K562 (cell line): ENCODE measurements around the gene TBC1D17. TPM values are rescaled to one million over a fixed set of nuclear protein-coding genes. Genes with fewer than 3 reads are reported as not detected.

Source experiments
- ATAC-seq: fragments of 200-7000 bp; cut with Tn5 transposase; 3 replicates; pipeline ENCODE4 v1.9.1; 2020; ENCODE audit warnings: moderate library complexity
- BruUV-seq: library from RNA; stranded (reverse); fragments of 400-500 nt; replicated peaks from 2 replicates; lab custom pipeline; 2021; lab: Mats Ljungman, UMichigan
- CTCF ChIA-PET: fragments of 300-600 bp; formaldehyde crosslinking; extraction: SDS; loops from one replicate; lab custom pipeline; 2021; ENCODE audit warnings: low intra/inter-chr PET ratio; lab: Yijun Ruan, JAX
- POLR2A ChIA-PET: fragments of 300-600, 350-650 bp; sonication (Branson Sonifier 250); formaldehyde crosslinking; extraction: SDS; loops from one replicate; lab custom pipeline; 2021; ENCODE audit warnings: antibody characterized with exemption, inconsistent platforms; lab: Yijun Ruan, JAX
- DNase-seq, 4 experiments: peaks; one replicate each; pipeline versions ENCODE4 v3.0.0 to v3.0.0-alpha.2; 2011 to 2018; ENCODE audit warnings: low spot score in 3 of 4, mixed read lengths in 3 of 4; ENCODE audit errors: extremely low read depth in 1 of 4
- FAIRE-seq: peaks from 2 replicates; lab custom pipeline; 2011; peaks lifted over from hg19 to GRCh38; lab: Jason Lieb, UNC
- H2AFZ ChIP-seq: 2 replicates; pipeline ENCODE4 v1.6.0; 2011; ENCODE audit warnings: low read depth, low read length, control low read depth, inconsistent platforms
- H3K27ac ChIP-seq: fragments of 200-600 bp; 3 replicates; pipeline ENCODE4 v1.8.0; 2011; ENCODE audit warnings: low read depth, mild to moderate bottlenecking, control low read depth, inconsistent platforms, low read length, moderate library complexity, mixed read lengths; ENCODE audit errors: extremely low read depth
- H3K27me3 ChIP-seq, 2 experiments: fragments of 300-600 bp in 1 of 2; 2 replicates in 1 of 2; 3 replicates in 1 of 2; pipeline versions ENCODE4 v1.6.0 to v1.8.0; 2011; ENCODE audit warnings: inconsistent platforms in 2 of 2, low read length in 2 of 2, mild to moderate bottlenecking in 1 of 2, mixed read lengths in 1 of 2, moderate library complexity in 1 of 2; ENCODE audit not compliant: control insufficient read depth in 2 of 2, insufficient read depth in 2 of 2
- H3K36me3 ChIP-seq: fragments of 300-600 bp; 3 replicates; pipeline ENCODE4 v1.8.0; 2011; ENCODE audit warnings: mild to moderate bottlenecking, low read length, inconsistent platforms; ENCODE audit not compliant: control insufficient read depth, insufficient read depth
- H3K4me1 ChIP-seq, 2 experiments: fragments of 200-600 bp in 1 of 2; replicated peaks in 1 of 2; 2 replicates in 1 of 2; 3 replicates in 1 of 2; pipeline versions ENCODE4 v1.5.1 to v1.8.0; 2011; ENCODE audit warnings: inconsistent platforms in 2 of 2, low read length in 2 of 2, mild to moderate bottlenecking in 1 of 2, mixed read lengths in 1 of 2, moderate library complexity in 1 of 2; ENCODE audit not compliant: control insufficient read depth in 2 of 2, insufficient read depth in 2 of 2
- H3K4me2 ChIP-seq: 2 replicates; pipeline ENCODE4 v1.6.1; 2011; ENCODE audit warnings: low read length, control low read depth, inconsistent platforms, mixed read lengths; ENCODE audit not compliant: insufficient read depth
- H3K4me3 ChIP-seq: fragments of 200-600 bp; sonication (generic), shearing (Covaris generic); 2 replicates; pipeline ENCODE4 v1.5.1; 2016; ENCODE audit warnings: control low read depth, inconsistent platforms
- H3K79me2 ChIP-seq: fragments of 200-600 bp; 3 replicates; pipeline ENCODE4 v1.8.0; 2011; ENCODE audit warnings: low read length, inconsistent platforms; ENCODE audit not compliant: control insufficient read depth, insufficient read depth
- H3K9ac ChIP-seq, 2 experiments: 2 replicates each; pipeline versions ENCODE4 v1.6.0 to v1.6.1; 2011; ENCODE audit warnings: low read depth in 2 of 2, low read length in 2 of 2, control low read depth in 1 of 2, inconsistent platforms in 1 of 2, mild to moderate bottlenecking in 1 of 2, mixed read lengths in 1 of 2; ENCODE audit not compliant: insufficient read depth in 1 of 2
- H3K9me1 ChIP-seq: one replicate; pipeline ENCODE4 v1.6.0; 2011; ENCODE audit warnings: inconsistent platforms, mild to moderate bottlenecking, low read length, moderate library complexity; ENCODE audit not compliant: control insufficient read depth, insufficient read depth
- H3K9me3 ChIP-seq: replicated peaks from 2 replicates; pipeline ENCODE4 v1.5.1; 2011; ENCODE audit warnings: low read depth, low read length, inconsistent platforms; ENCODE audit not compliant: control insufficient read depth, insufficient read depth
- H4K20me1 ChIP-seq: replicated peaks from 2 replicates; pipeline ENCODE4 v1.6.1; 2011; ENCODE audit warnings: low read length, inconsistent platforms, mixed read lengths; ENCODE audit not compliant: control insufficient read depth, insufficient read depth
- CEBPG ChIP-seq, 3 experiments: fragments of 200-800 bp in 1 of 3; sonication (Bioruptor generic) in 1 of 3; sonication (generic) in 1 of 3; formaldehyde crosslinking in 1 of 3; IDR thresholded peaks in 2 of 3; conservative IDR thresholded peaks in 1 of 3; 2 replicates each; pipeline versions ENCODE4 v1.6.1 to v1.8.0; 2016 to 2022; ENCODE audit warnings: missing compliant biosample characterization in 2 of 3, missing genetic modification characterization in 2 of 3, mild to moderate bottlenecking in 1 of 3, missing genetic modification reagents in 1 of 3
- CREM ChIP-seq: IDR thresholded peaks from 2 replicates; pipeline ENCODE4 v1.6.1; 2014; ENCODE audit warnings: antibody characterized with exemption, low read depth
- GABPA ChIP-seq: fragments of 200-800 bp; sonication (Bioruptor generic); conservative IDR thresholded peaks from 2 replicates; pipeline ENCODE4 v1.6.1; 2016; ENCODE audit warnings: low read depth, missing genetic modification characterization, missing compliant biosample characterization
- HCFC1 ChIP-seq: IDR thresholded peaks from 2 replicates; pipeline ENCODE4 v1.6.1; 2012; ENCODE audit warnings: low read depth, low read length, improper control_type of control experiment
- IRF9 ChIP-seq: fragments of 450-650 bp; IDR thresholded peaks from 2 replicates; pipeline ENCODE4 v1.6.1; 2016; ENCODE audit warnings: missing biosample characterization, missing genetic modification characterization
- TEAD1 ChIP-seq, 2 experiments: fragments of 450-650 bp in 1 of 2; sonication (generic) in 1 of 2; formaldehyde crosslinking; IDR thresholded peaks; 2 replicates each; pipeline versions ENCODE4 v1.4.0 to v1.8.0; 2020 to 2022; ENCODE audit warnings: mild to moderate bottlenecking in 2 of 2, missing genetic modification reagents in 1 of 2
- ZBTB40 ChIP-seq, 2 experiments: fragments of 450-650 bp in 1 of 2; sonication (generic) in 1 of 2; formaldehyde crosslinking in 1 of 2; IDR thresholded peaks; 2 replicates each; pipeline versions ENCODE4 v1.7.1 to v1.9.0; 2016 to 2022; ENCODE audit warnings: inconsistent platforms in 1 of 2, mild to moderate bottlenecking in 1 of 2, missing genetic modification reagents in 1 of 2
- WGBS: fragments of 100-300 bp; shearing (Covaris generic); methylation state at CpG from one replicate; pipeline ENCODE4 v1.1.6; 2016; ENCODE audit warnings: low coverage, mixed read lengths; ENCODE audit not compliant: insufficient coverage; ENCODE audit errors: missing lambda C conversion rate; 5-methylcytosine and 5-hydroxymethylcytosine counted together
- in situ Hi-C: fragments of 300-500 bp; cut with MboI; formaldehyde crosslinking; loops from 4 replicates; pipeline ENCODE4 v1.15.0; 2018; ENCODE audit warnings: inconsistent platforms, mixed read lengths
- intact Hi-C: fragments of 100-400 bp; cut with micrococcal nuclease; formaldehyde crosslinking; loops from 2 replicates; pipeline ENCODE4 v1.14.2; 2022
- polyA plus RNA-seq, 8 experiments: library from polyadenylated mRNA; depleted of rRNA in 4 of 8; stranded (reverse) in 5 of 8; unstranded in 3 of 8; fragments of >200 nt; fragmentation: Nextera tagmentation in 2 of 8; fragmentation: Illumina TruSeq in 1 of 8; extraction: Ambion mirVana in 2 of 8; extraction: Trizol in 1 of 8; gene quantifications; 2 replicates each; pipeline versions ENCODE4 v1.2.1 to v1.2.3, GENCODE V29; 2011 to 2014; ENCODE audit warnings: inconsistent platforms in 1 of 8, missing spikeins in 1 of 8
- total RNA-seq, 7 experiments: library from RNA; depleted of rRNA in 6 of 7; stranded (reverse); fragments of >200 nt in 6 of 7; fragmentation: Illumina TruSeq in 2 of 7; extraction: Trizol in 2 of 7; gene quantifications; 2 replicates each; pipeline versions ENCODE4 v1.2.1 to v1.2.3, GENCODE V29; 2011 to 2021; ENCODE audit warnings: low replicate concordance in 1 of 7

TBC1D17 gene
- total and polyA plus RNA-seq, 9 of the 15 experiments (the other 6 are each of a cell fraction or from before 2014, with no cell fraction given), result 0.42 to 16.0 (median 3.8) TPM

GRCh38 chr19:49879243-49879963 is 1.9 kb downstream of the TBC1D17 start:
- 87% methylated on average over 12 of the region's 12 CpGs for WGBS
- no TSS peak for BruUV-seq
- FAIRE-seq (peak; percentile 75), DNase-seq (no peak), ATAC-seq (no peak)
- Histone ChIP-seq H3K4me1 (peaks cover 9 to 69% of the 10 kb centered on the region in 2 experiments; a peak in 4 of 5 replicates), H4K20me1 (no peaks in the 10 kb centered on the region), H3K4me3 (no peak overlapping the region), H3K4me2 (0 out of 2 replicates have a peak overlapping the region, but pooled peaks have one; percentile 99), H3K79me2 (peaks cover 24% of the 10 kb centered on the region), H3K27me3 (no peaks in the 10 kb centered on the region), H3K9ac (no peak overlapping the region; a peak in 1 of 4 replicates), H3K9me3 (no peaks in the 10 kb centered on the region), H3K9me1 (no peaks in the 10 kb centered on the region), H3K27ac (no peak overlapping the region), H3K36me3 (peaks cover 57% of the 10 kb centered on the region), H2AFZ (no peak overlapping the region)
- TF ChIP-seq CREM, result peak; percentile 46
- peak; percentile 61; the same call in 1 of the 2 replicates for TF ChIP-seq ZBTB40 (IDR thresholded peaks at IDR 0.05)
- no peak for TF ChIP-seq ZBTB40 (CRISPR knock-in tag; IDR thresholded peaks at IDR 0.05)
- 0 out of 2 replicates have a peak, but pooled peaks have one; percentile 14 for TF ChIP-seq GABPA (tag)
- 0 out of 2 replicates have a peak, but pooled peaks have one; percentile 20 for TF ChIP-seq HCFC1
- no peak for TF ChIP-seq TEAD1 (CRISPR knock-in tag; IDR thresholded peaks at IDR 0.05)
- TF ChIP-seq IRF9 (tag), result no peak
- TF ChIP-seq CEBPG (CRISPR knock-in tag; IDR thresholded peaks at IDR 0.05), result peak; percentile 7; the same call in 1 of the 2 replicates
- TF ChIP-seq CEBPG (tag; conservative IDR thresholded peaks at IDR 0.05 in 1 of 2, IDR thresholded peaks at IDR 0.05 in 1 of 2), result no peak
- intact Hi-C loops (loop anchor here (10.0 kb wide), 1 partner anchor 165 kb away; no protein-coding TSS in a partner anchor), in situ Hi-C loops (loop anchor here (10.0 kb wide), 1 partner anchor 385 kb away; the partner anchor contains the start of gene RPS11)
- ChIA-PET CTCF (no interaction called here), POLR2A (interaction anchor here (0.7 to 1.6 kb wide), 3 partner anchors 11 to 427 kb away, joined by 3 to 4 read pairs (median 4); partner anchors contain the start of genes ATF5 and NUP62)
